ENCODE data around the gene GEMIN7. TPM values are rescaled to one million over a fixed set of nuclear protein-coding genes. Genes with fewer than 3 reads are reported as not detected.

The GEMIN7 gene
- total RNA-seq, 1 experiment from 2014 or later = 46.0 TPM

- H3K18ac ChIP-seq (ENCODE audit: insufficient read length, low read depth, low read length) = no peak overlapping the region
- H3K27ac ChIP-seq (ENCODE audit: insufficient read length, low read depth, low read length) = no peak overlapping the region
- Mint-ChIP-seq H3K4me1 (no peaks in the 10 kb centered on the region; a peak in 2 of 4 replicates), H3K27me3 (ENCODE audit: low read depth) (no peaks in the 10 kb centered on the region), H3K36me3 (ENCODE audit: insufficient read depth in 1 of 3, low read depth in 3 of 3) (peaks cover 17 to 57% (median 50%) of the 10 kb centered on the region in 3 experiments; a peak in 6 of 7 replicates), H3K4me3 (no peak overlapping the region; a peak in 1 of 5 replicates), H3K9me3 (no peaks in the 10 kb centered on the region; a peak in 1 of 5 replicates), H3K27ac (peak overlapping the region in 1 of 3 experiments; percentile 39; a peak in 1 of 7 replicates)
- no peak overlapping the region for H2BK120ac ChIP-seq (ENCODE audit: low read depth, low read length, poor library complexity, severe bottlenecking)
- no peak for DNase-seq
- H3K14ac ChIP-seq (ENCODE audit: insufficient read depth, low read length) = no peak overlapping the region
- H2AFZ ChIP-seq (ENCODE audit: low read length) = no peak overlapping the region
- no peaks in the 10 kb centered on the region for H3K79me1 ChIP-seq (ENCODE audit: insufficient read depth, low read depth, low read length, poor library complexity, severe bottlenecking)
- no peak overlapping the region for H2AK5ac ChIP-seq (ENCODE audit: insufficient read length, low read length)
- H3K23me2 ChIP-seq (ENCODE audit: insufficient read length, low read depth, low read length, poor library complexity, severe bottlenecking) = no peaks in the 10 kb centered on the region
- H3K23ac ChIP-seq (ENCODE audit: insufficient read length, low read depth, low read length) = no peak overlapping the region
- no peak overlapping the region for H3K56ac ChIP-seq (ENCODE audit: insufficient read length, low read depth, low read length)
- H3K9ac ChIP-seq (ENCODE audit: extremely low read depth, insufficient read length, low read length) = no peak overlapping the region
- H3K27me3 ChIP-seq (ENCODE audit: insufficient read depth, low read length) = no peaks in the 10 kb centered on the region
- peaks cover 5% of the 10 kb centered on the region; the same call in 1 of the 2 replicates for H3K79me2 ChIP-seq (ENCODE audit: insufficient read depth, low read length)
- H2BK5ac ChIP-seq (ENCODE audit: insufficient read length, low read length) = no peak overlapping the region
- no peak overlapping the region for H2BK20ac ChIP-seq (ENCODE audit: low read depth, low read length, poor library complexity, severe bottlenecking)
- no peak overlapping the region for H4K5ac ChIP-seq (ENCODE audit: insufficient read length, low read depth, low read length)
- no peaks in the 10 kb centered on the region for H4K20me1 ChIP-seq (ENCODE audit: control insufficient read depth, insufficient read depth, insufficient read length)
- no peak overlapping the region for H2BK15ac ChIP-seq (ENCODE audit: low read depth, low read length)
- no peak overlapping the region for H3T11ph ChIP-seq (ENCODE audit: low read length)
- H4K91ac ChIP-seq (ENCODE audit: insufficient read length, low read depth, low read length) = no peak overlapping the region
- no peak overlapping the region for H2BK12ac ChIP-seq (ENCODE audit: insufficient read length, low read depth, low read length)
- H3K4me2 ChIP-seq (ENCODE audit: insufficient read depth, insufficient read length, low read length) = no peak overlapping the region
- no peaks in the 10 kb centered on the region for H3K9me3 ChIP-seq (ENCODE audit: control insufficient read depth, low read depth, low read length)
- no CpG with 5 or more reads among the region's 7 CpGs for WGBS (ENCODE audit: extremely low coverage, insufficient read length, low lambda C conversion rate)
- no peak overlapping the region for H3K4ac ChIP-seq (ENCODE audit: low read depth, low read length)
- TF ChIP-seq CTCF (conservative IDR thresholded peaks at IDR 0.05) = no peak
- no peaks in the 10 kb centered on the region for H3K4me1 ChIP-seq (ENCODE audit: insufficient read depth, low read length)
- H4K8ac ChIP-seq (replicated peaks; ENCODE audit: insufficient read length, low read depth, low read length) = no peak overlapping the region
These were observed 32.7 kb upstream of the GEMIN7 start for GRCh38 chr19:45046355-45046754.

All from H9 (cell line).